Stimulated activated CD4-positive, alpha-beta T cell treated with anti-CD3 and anti-CD28 coated beads, Interleukin-4, amount 100 ng/mL, for 1 hour (primary cell): ENCODE results near the gene SEMA6A.

ENCODE experiments used
- DNase-seq: peaks from one replicate; pipeline ENCODE4 v3.0.0-alpha.2; 2020

Gene SEMA6A

GRCh38 chr5:116436674-116437350 lies 137.8 kb downstream of the SEMA6A start:
- DNase-seq, result no peak

GRCh38 chr5:116428966-116429365 lies 145.7 kb downstream of the SEMA6A start:
- DNase-seq, result no peak

- no peak for DNase-seq
Measured at GRCh38 chr5:116428413-116428812, 146.2 kb downstream of the SEMA6A start.

GRCh38 chr5:116424951-116425350 lies 149.7 kb downstream of the SEMA6A start:
- DNase-seq, result no peak

GRCh38 chr5:116424258-116424615 lies 150.4 kb downstream of the SEMA6A start:
- DNase-seq, result no peak

- DNase-seq, result no peak
Measured at GRCh38 chr5:116423587-116424257, 150.9 kb downstream of the SEMA6A start.

- DNase-seq, result no peak
Measured at GRCh38 chr5:116423141-116423540, 151.5 kb downstream of the SEMA6A start.

GRCh38 chr5:116421080-116421629 lies 153.5 kb downstream of the SEMA6A start:
- no peak for DNase-seq

GRCh38 chr5:116420540-116420939 lies 154.1 kb downstream of the SEMA6A start:
- no peak for DNase-seq

- no peak for DNase-seq
Measured at GRCh38 chr5:116419258-116419657, 155.4 kb downstream of the SEMA6A start.

GRCh38 chr5:116418774-116419173 lies 155.8 kb downstream of the SEMA6A start:
- no peak for DNase-seq

GRCh38 chr5:116418016-116418415 lies 156.6 kb downstream of the SEMA6A start:
- no peak for DNase-seq

GRCh38 chr5:116415989-116416388 lies 158.6 kb downstream of the SEMA6A start:
- no peak for DNase-seq

GRCh38 chr5:116415182-116415581 lies 159.4 kb downstream of the SEMA6A start:
- no peak for DNase-seq

- DNase-seq, result no peak
Measured at GRCh38 chr5:116411101-116411571, 163.5 kb downstream of the SEMA6A start.

- no peak for DNase-seq
Measured at GRCh38 chr5:116410336-116410890, 164.2 kb downstream of the SEMA6A start.

GRCh38 chr5:116409591-116410296 lies 164.9 kb downstream of the SEMA6A start:
- no peak for DNase-seq

- no peak for DNase-seq
Measured at GRCh38 chr5:116406306-116407041, 168.1 kb downstream of the SEMA6A start.

- no peak for DNase-seq
Measured at GRCh38 chr5:116404792-116405191, 169.8 kb downstream of the SEMA6A start.

GRCh38 chr5:116404016-116404415 lies 170.6 kb downstream of the SEMA6A start:
- DNase-seq, result no peak

GRCh38 chr5:116402235-116402634 lies 172.4 kb downstream of the SEMA6A start:
- no peak for DNase-seq

GRCh38 chr5:116401576-116401975 lies 173.0 kb downstream of the SEMA6A start:
- no peak for DNase-seq
